Osteoblast (primary cell): ENCODE measurements around the gene ZNF518B. TPM values are rescaled to one million over a fixed set of nuclear protein-coding genes. Genes with fewer than 3 reads are reported as not detected.
"Not testable (repeated sequence)": the region's sequence is repeated elsewhere in the genome, so short reads cannot be mapped to it uniquely, and the experiment has no call there.

Experiments
- DNase-seq: peaks from one replicate; pipeline ENCODE4 v3.0.0; 2011; ENCODE audit warnings: low spot score, mixed read lengths; ENCODE audit not compliant: insufficient read length; ENCODE audit errors: missing footprints
- H2AFZ ChIP-seq: 2 replicates; pipeline ENCODE4 v1.6.0; 2011; ENCODE audit warnings: mild to moderate bottlenecking, low read length
- H3K27ac ChIP-seq: 2 replicates; pipeline ENCODE4 v1.5.1; 2011; ENCODE audit warnings: mild to moderate bottlenecking, low read depth, low read length, moderate library complexity
- H3K27me3 ChIP-seq: 2 replicates; pipeline ENCODE4 v1.6.0; 2012; ENCODE audit warnings: mild to moderate bottlenecking, control low read depth, inconsistent platforms, low read length, moderate library complexity; ENCODE audit not compliant: insufficient read depth
- H3K36me3 ChIP-seq: 2 replicates; pipeline ENCODE4 v1.5.1; 2011; ENCODE audit warnings: mild to moderate bottlenecking, low read length, control low read depth, moderate library complexity; ENCODE audit not compliant: insufficient read depth
- H3K4me1 ChIP-seq: 2 replicates; pipeline ENCODE4 v1.5.1; 2011; ENCODE audit warnings: mild to moderate bottlenecking, low read length, control low read depth, moderate library complexity; ENCODE audit not compliant: insufficient read depth
- H3K4me2 ChIP-seq: 2 replicates; pipeline ENCODE4 v1.6.0; 2011; ENCODE audit warnings: mild to moderate bottlenecking, low read length; ENCODE audit not compliant: insufficient read depth
- H3K4me3 ChIP-seq: fragments of 200-600 bp; sonication (generic); 3 replicates; pipeline ENCODE4 v1.5.1; 2012; ENCODE audit warnings: mild to moderate bottlenecking, low read length, inconsistent platforms; ENCODE audit not compliant: insufficient read depth
- H3K79me2 ChIP-seq: 2 replicates; pipeline ENCODE4 v1.6.0; 2012; ENCODE audit warnings: mild to moderate bottlenecking, low read length, control low read depth, inconsistent platforms; ENCODE audit not compliant: insufficient read depth
- H3K9me3 ChIP-seq: 2 replicates; pipeline ENCODE4 v1.5.1; 2011; ENCODE audit warnings: low read depth, low read length, control low read depth
- H4K20me1 ChIP-seq: 2 replicates; pipeline ENCODE4 v1.6.0; 2012; ENCODE audit warnings: mild to moderate bottlenecking, low read length, control low read depth; ENCODE audit not compliant: insufficient read depth
- CTCF ChIP-seq: IDR thresholded peaks from 2 replicates; pipeline ENCODE4 v1.5.1; 2011; ENCODE audit warnings: mild to moderate bottlenecking, low read depth, low read length, moderate library complexity; ENCODE audit errors: extremely low read depth
- total RNA-seq: library from RNA; depleted of rRNA; stranded (reverse); fragments of >200 nt; gene quantifications from 2 replicates; pipeline ENCODE4 v1.2.3, GENCODE V29; 2012

The ZNF518B gene
- total RNA-seq, 1 donor = 25.3 TPM

GRCh38 chr4:10442976-10443375, 14.2 kb downstream of the ZNF518B start:
- DNase-seq = no peak
- Histone ChIP-seq H3K9me3 (no peaks in the 10 kb centered on the region), H2AFZ (no peak overlapping the region), H3K4me1 (no peaks in the 10 kb centered on the region), H3K4me2 (no peak overlapping the region), H3K27ac (no peak overlapping the region), H3K27me3 (no peaks in the 10 kb centered on the region), H3K36me3 (peaks cover 22% of the 10 kb centered on the region), H3K4me3 (no peak overlapping the region), H3K79me2 (no peaks in the 10 kb centered on the region), H4K20me1 (peaks cover 6% of the 10 kb centered on the region)
- TF ChIP-seq CTCF = no peak

DNA sequence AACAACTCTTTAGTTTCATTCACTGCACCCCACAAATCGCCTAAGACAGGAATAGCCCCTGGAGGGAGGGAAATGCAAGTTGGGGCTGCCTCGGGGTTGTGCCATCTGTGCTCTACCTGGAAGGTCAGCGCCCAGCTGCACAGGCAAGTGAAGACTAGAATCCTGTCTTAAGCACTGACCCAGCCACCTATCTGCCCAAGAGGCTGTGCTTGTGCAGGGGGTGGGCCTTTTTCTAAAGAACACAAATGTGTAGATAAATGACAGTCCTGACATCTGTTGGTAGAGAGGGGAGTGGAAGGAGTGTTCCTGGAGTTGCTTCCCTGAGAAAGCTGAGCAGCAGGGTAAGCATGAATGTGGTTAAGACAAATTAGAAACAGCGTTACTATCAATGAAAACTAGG, 15.7 kb downstream of the ZNF518B start:
- no peak overlapping the region for H3K27ac ChIP-seq
- no peaks in the 10 kb centered on the region for H4K20me1 ChIP-seq
- no peaks in the 10 kb centered on the region for H3K27me3 ChIP-seq
- peaks cover 16% of the 10 kb centered on the region for H3K36me3 ChIP-seq
- H3K79me2 ChIP-seq = no peaks in the 10 kb centered on the region
- no peaks in the 10 kb centered on the region for H3K9me3 ChIP-seq
- no peak for TF ChIP-seq CTCF
- H3K4me1 ChIP-seq = no peaks in the 10 kb centered on the region
- H3K4me3 ChIP-seq = no peak overlapping the region
- DNase-seq = no peak
- H3K4me2 ChIP-seq = no peak overlapping the region
- no peak overlapping the region for H2AFZ ChIP-seq

DNA sequence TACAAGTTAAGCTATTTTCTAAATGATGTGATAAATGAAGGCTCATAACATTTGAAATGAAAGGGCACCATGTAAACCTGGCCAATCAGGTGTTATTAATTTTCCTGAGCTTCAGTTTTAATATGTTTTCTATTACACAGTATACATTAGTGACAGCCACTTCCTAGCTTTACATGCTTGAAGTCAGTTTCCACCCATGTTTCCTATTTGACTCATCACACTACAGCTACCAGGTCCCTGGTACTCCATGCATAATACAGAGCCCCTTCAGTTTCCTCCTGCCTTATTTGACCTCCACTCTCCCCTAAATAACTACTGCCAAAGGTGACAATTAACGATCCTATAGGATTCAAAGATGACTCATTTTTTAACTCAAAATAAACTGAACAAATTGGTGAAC, 18.3 kb downstream of the ZNF518B start:
- H3K27me3 ChIP-seq = no peaks in the 10 kb centered on the region
- no peaks in the 10 kb centered on the region for H4K20me1 ChIP-seq
- no peak overlapping the region for H2AFZ ChIP-seq
- H3K4me2 ChIP-seq = no peak overlapping the region
- no peak overlapping the region for H3K27ac ChIP-seq
- no peak for TF ChIP-seq CTCF
- no peak for DNase-seq
- no peak overlapping the region for H3K4me3 ChIP-seq
- no peaks in the 10 kb centered on the region for H3K9me3 ChIP-seq
- H3K36me3 ChIP-seq = no peaks in the 10 kb centered on the region
- no peaks in the 10 kb centered on the region for H3K4me1 ChIP-seq
- no peaks in the 10 kb centered on the region for H3K79me2 ChIP-seq

- Histone ChIP-seq H3K36me3 (no peaks in the 10 kb centered on the region), H3K4me3 (no peak overlapping the region), H2AFZ (no peak overlapping the region), H3K79me2 (no peaks in the 10 kb centered on the region), H4K20me1 (no peaks in the 10 kb centered on the region), H3K27ac (no peak overlapping the region), H3K27me3 (no peaks in the 10 kb centered on the region), H3K9me3 (no peaks in the 10 kb centered on the region), H3K4me2 (no peak overlapping the region), H3K4me1 (no peaks in the 10 kb centered on the region)
- TF ChIP-seq CTCF = no peak
- no peak for DNase-seq
These were observed 19.5 kb downstream of the ZNF518B start for GRCh38 chr4:10437735-10438134.

GRCh38 chr4:10427680-10428079, 29.5 kb downstream of the ZNF518B start:
- not testable (repeated sequence) for H3K4me1 ChIP-seq, H3K79me2 ChIP-seq, DNase-seq, H3K4me3 ChIP-seq, H3K27me3 ChIP-seq, H3K4me2 ChIP-seq, H3K36me3 ChIP-seq, H4K20me1 ChIP-seq, H3K27ac ChIP-seq, H3K9me3 ChIP-seq, H2AFZ ChIP-seq
